NCI-H146 treated with DMSO at 0.1 percent for 48 hours (cell line): ENCODE results near the gene COG2.
"Not testable (repeated sequence)": the region's sequence is repeated elsewhere in the genome, so short reads cannot be mapped to it uniquely, and the experiment has no call there.

ENCODE experiments used
- DNase-seq: peaks from one replicate; lab custom pipeline; 2025; ENCODE audit not compliant: unreplicated experiment; lab: John Stamatoyannopoulos, UW

COG2 gene

GRCh38 chr1:230713915-230714764 lies 71.9 kb downstream of the COG2 start, which contains the start of gene AGT:
Gene AGT, minus strand, starts transcription at chr1:230714122. Its CDS starts 3,299 bp downstream, at chr1:230710823.
- no peak for DNase-seq

GRCh38 chr1:230715510-230715909 lies 73.2 kb downstream of the COG2 start:
- no peak for DNase-seq

- DNase-seq = not testable (repeated sequence)
These were observed 74.2 kb downstream of the COG2 start for GRCh38 chr1:230716453-230716852.

GRCh38 chr1:230717251-230717650 lies 75.0 kb downstream of the COG2 start:
- no peak for DNase-seq

GRCh38 chr1:230721849-230722522 lies 79.7 kb downstream of the COG2 start:
- DNase-seq = not testable (repeated sequence)

GRCh38 chr1:230725256-230726012 lies 83.2 kb downstream of the COG2 start:
- no peak for DNase-seq

GRCh38 chr1:230728710-230729392 lies 86.6 kb downstream of the COG2 start:
- peak; percentile 44 for DNase-seq

DNA sequence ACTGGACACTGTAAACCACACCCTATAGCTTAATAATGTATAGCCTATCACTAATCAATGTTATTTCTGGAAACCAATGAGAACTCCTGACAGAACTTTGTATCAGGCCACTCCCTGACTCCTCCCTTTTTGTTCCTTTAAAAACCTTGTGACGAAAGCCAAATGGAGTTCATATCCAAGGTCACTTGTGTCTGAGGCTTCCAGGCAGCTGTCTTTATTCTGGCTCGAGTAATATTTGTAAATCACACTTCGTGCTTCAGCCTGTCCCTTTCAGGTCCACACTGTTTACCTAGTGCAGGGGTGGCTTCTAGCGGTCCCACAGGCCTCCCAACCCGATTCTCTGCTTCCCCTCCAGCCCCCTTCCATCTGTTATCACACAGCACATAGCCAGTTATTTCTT lies 88.7 kb downstream of the COG2 start:
- DNase-seq = peak; percentile 25

DNA sequence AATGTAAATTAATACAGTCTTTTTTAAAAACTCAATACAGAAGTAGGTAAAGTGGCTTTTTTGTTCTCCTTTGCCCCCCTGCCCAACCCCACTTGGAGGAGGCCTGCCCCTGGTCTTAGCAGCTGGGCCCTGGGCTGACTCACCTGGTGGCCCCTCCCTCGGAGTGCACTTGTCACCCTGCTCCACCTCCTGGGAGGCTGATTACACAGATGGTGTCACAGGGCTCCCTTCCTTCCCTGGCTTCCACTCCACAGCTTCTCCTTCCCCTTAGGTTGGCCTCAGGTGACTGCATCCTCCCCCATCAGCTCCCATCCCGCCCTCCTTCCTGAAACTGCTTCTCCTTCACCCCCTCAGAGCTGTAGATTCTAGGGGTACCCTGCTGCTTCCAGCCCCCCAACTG lies 93.2 kb downstream of the COG2 start:
- DNase-seq = peak; percentile 57

- DNase-seq = no peak
These were observed 95.5 kb downstream of the COG2 start for GRCh38 chr1:230737622-230738262.

DNA sequence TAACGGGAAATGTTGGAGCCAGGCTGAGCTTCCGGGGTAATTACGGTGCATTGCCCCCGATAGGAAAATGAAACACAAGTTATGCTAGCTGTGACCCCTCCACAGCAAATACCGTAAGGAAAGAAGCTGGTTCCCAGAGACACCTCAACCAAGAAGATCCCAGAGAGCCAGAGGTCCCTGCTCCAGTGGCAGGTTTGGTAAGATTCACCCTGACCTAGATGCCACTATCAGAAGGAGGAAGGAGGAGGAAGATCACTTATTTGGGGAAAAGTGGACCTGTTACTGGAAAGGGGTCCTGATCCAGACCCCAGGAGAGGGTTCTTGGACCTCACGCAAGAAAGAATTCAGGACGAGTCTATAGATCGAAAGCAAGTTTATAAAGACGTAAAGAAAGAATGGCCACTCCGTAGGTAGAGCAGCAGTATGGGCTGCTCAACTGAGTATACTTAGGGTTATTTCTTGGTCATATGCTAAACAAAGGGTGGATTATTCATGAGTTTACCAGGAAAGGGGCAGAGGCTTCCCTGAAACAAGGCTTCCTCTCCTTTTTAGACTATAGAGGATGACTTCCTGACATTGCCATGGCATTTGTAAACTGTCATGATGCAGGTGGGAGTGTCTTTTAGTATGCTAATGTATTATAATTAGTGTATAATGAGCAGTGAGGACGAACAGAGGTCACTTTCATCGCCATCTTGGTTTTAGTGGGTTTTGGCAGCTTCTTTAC lies 97.4 kb downstream of the COG2 start:
- DNase-seq = no peak
